ENCODE results near the gene TLR9.

Gene TLR9

DNA sequence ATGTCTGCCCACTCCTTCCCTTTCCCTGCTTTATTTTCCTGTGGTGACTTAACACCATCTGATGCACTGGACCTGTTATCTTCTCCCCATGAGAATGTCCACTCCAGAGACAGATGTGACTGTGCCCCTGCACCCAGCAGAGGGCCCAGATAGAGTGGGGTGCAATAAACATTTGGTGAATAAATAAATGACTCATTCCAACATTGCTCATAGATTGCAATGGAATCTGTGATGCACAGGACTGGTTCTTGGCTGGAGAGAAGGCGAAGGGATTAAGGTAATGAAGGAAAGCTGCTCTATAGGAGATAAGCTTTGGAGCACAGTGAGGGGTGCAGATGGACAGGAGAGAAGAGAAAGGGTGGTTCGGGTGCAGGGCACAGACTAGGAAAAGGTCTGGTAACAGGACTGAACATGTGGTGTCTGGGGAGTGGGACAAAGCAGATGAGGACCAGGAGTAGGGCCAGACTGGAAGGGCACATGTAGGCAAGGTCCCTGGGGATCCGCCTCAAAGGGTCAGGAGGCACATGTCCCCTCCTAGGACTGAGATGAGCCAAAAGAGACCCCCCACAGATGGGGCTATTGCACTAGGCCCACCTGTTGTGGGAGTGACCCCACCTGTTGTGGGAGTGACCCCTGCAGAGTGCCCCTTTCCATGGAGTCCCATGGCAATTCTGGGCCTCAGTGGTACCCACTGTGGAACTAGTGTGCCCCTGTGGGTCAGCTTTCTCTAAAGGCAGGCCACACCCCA, 53.8 kb downstream of the TLR9 start:
- no peak for DNase-seq

All from midbrain (tissue), 1 donor.